H54 (cell line): ENCODE data around the gene ATXN1.

Source experiments
- DNase-seq: peaks from one replicate; pipeline ENCODE4 v3.0.0; 2011; ENCODE audit warnings: low spot score, mixed read lengths; ENCODE audit not compliant: insufficient read length
- FAIRE-seq: peaks from 3 replicates; lab custom pipeline; 2011; peaks lifted over from hg19 to GRCh38; lab: Jason Lieb, UNC
- POLR2A ChIP-seq: IDR thresholded peaks from 2 replicates; pipeline ENCODE4 v1.6.1; 2011; ENCODE audit warnings: low read depth, mild to moderate bottlenecking, low read length

Gene ATXN1

GRCh38 chr6:16656451-16656850 lies 104.8 kb downstream of the ATXN1 start:
- DNase-seq, result no peak
- FAIRE-seq, result no peak
- no peak for TF ChIP-seq POLR2A

GRCh38 chr6:16654701-16655100 lies 106.6 kb downstream of the ATXN1 start:
- DNase-seq (no peak), FAIRE-seq (no peak)
- TF ChIP-seq POLR2A, result no peak

- no peak for FAIRE-seq
Measured at GRCh38 chr6:16653226-16653625, 108.0 kb downstream of the ATXN1 start.

GRCh38 chr6:16651871-16652270 lies 109.4 kb downstream of the ATXN1 start:
- FAIRE-seq, result no peak
- DNase-seq, result no peak
- no peak for TF ChIP-seq POLR2A

More at GRCh38 chr6:16653226-16653625, 108.0 kb downstream of the ATXN1 start:
- DNase-seq, result no peak
- no peak for TF ChIP-seq POLR2A

- DNase-seq, result no peak
- no peak for FAIRE-seq
- no peak for TF ChIP-seq POLR2A
Measured at GRCh38 chr6:16649890-16650289, 111.4 kb downstream of the ATXN1 start.

- DNase-seq (no peak), FAIRE-seq (no peak)
- no peak for TF ChIP-seq POLR2A
Measured at GRCh38 chr6:16649241-16649640, 112.0 kb downstream of the ATXN1 start.

GRCh38 chr6:16648003-16648402 lies 113.3 kb downstream of the ATXN1 start:
- DNase-seq, result no peak
- TF ChIP-seq POLR2A, result no peak
- no peak for FAIRE-seq

- FAIRE-seq (no peak), DNase-seq (no peak)
- TF ChIP-seq POLR2A, result no peak
Measured at GRCh38 chr6:16647422-16647821, 113.8 kb downstream of the ATXN1 start.

- no peak for FAIRE-seq
- DNase-seq, result no peak
- no peak for TF ChIP-seq POLR2A
Measured at GRCh38 chr6:16644540-16645250, 116.6 kb downstream of the ATXN1 start.

GRCh38 chr6:16639684-16640480 lies 121.4 kb downstream of the ATXN1 start:
- FAIRE-seq, result peak; percentile 90
- TF ChIP-seq POLR2A, result no peak
- peak; percentile 59 for DNase-seq

GRCh38 chr6:16637635-16638034 lies 123.6 kb downstream of the ATXN1 start:
- no peak for TF ChIP-seq POLR2A
- FAIRE-seq, result no peak
- no peak for DNase-seq

- FAIRE-seq, result no peak
- TF ChIP-seq POLR2A, result no peak
Measured at GRCh38 chr6:16635810-16636602, 125.3 kb downstream of the ATXN1 start.

GRCh38 chr6:16635291-16635809 lies 125.9 kb downstream of the ATXN1 start:
- FAIRE-seq, result no peak
- TF ChIP-seq POLR2A, result no peak

More at GRCh38 chr6:16635810-16636602, 125.3 kb downstream of the ATXN1 start:
- peak; percentile 20 for DNase-seq

More at GRCh38 chr6:16635291-16635809, 125.9 kb downstream of the ATXN1 start:
- DNase-seq, result no peak
